NCI-H526 (cell line): ENCODE results near the gene EPS15.
"Not testable (repeated sequence)": the region's sequence is repeated elsewhere in the genome, so short reads cannot be mapped to it uniquely, and the experiment has no call there.

Source experiments
- DNase-seq, 2 experiments: peaks; one replicate each; lab custom pipeline; 2025; lab: John Stamatoyannopoulos, UW

Gene EPS15

DNA sequence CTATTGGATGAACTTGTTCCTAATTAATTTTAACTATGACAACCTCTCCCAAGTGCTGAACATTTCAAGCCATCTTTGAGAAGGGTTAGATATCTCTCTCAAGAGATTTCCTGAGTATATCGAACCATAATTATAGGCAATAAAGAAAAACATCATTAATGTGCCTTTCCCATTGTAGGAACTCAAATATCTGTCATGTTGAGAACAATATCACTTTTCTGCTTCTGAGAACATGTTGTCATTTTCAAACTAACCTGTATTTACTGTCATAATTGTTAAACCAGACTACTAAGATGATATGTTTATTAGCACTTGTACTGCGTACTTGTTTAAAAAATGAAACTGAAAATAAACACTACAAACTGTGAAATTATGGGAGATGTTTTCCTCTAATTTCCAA, 4.3 kb downstream of the EPS15 start:
- DNase-seq, result no peak

DNA sequence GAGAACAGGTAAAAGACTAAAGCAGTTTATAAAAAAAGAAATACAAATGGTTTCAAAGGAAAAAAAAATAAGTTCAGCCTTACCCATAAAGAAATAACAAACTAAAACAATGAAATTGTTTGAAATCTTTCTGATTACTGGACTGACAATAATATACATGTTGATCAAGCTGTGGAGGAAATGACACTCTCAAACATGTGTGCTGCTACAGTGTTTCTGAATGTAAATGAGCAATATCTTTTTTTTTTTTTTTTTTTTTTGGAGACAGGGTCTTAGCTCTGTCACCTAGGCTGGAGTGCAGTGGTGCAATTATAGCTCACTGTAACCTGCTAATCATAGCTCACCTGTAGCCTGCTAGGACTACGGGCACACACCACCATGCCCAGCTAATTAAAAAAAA, 6.5 kb downstream of the EPS15 start:
- no peak for DNase-seq

DNA sequence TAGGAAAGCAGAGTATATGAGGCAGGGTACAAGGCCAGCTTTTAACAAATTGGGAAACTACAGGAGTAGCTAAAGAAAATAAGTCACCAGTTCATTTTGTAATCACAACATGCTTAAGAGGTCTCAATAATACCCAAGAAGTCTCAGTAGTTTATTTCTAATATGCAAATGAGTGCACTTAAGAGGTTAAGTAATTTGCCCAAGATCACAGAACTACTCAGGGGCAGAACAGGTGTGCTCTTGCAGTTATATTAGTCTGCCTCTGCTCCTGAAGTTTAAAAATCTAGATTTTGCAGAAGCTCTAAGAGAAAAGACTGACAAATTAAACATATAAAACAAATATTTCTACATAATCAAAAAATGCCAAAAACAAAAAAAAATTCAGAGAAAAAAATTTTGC, 6.9 kb downstream of the EPS15 start:
- DNase-seq, result no peak

- DNase-seq, result no peak
Observed at GRCh38 chr1:51509773-51510172, 9.3 kb downstream of the EPS15 start.

DNA sequence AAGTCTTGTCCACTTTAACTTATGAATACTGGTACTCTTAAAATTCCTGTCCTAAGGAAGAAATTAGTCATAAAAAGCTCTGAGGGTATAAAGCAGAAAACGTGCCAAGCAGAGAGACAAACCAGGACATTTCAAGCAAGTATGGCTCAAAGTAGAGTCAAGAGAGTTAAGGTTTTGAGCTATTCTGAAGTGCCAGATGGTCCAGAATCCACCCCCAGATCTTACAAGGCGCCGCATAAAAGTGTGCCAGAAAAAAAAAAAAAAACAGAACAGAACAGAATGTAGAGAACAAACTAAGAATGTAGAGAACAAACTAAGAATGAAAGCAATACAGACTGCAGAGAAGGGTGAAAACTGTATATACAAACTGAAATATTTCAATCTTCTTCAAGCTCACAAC, 12.5 kb downstream of the EPS15 start:
- DNase-seq, result no peak

DNA sequence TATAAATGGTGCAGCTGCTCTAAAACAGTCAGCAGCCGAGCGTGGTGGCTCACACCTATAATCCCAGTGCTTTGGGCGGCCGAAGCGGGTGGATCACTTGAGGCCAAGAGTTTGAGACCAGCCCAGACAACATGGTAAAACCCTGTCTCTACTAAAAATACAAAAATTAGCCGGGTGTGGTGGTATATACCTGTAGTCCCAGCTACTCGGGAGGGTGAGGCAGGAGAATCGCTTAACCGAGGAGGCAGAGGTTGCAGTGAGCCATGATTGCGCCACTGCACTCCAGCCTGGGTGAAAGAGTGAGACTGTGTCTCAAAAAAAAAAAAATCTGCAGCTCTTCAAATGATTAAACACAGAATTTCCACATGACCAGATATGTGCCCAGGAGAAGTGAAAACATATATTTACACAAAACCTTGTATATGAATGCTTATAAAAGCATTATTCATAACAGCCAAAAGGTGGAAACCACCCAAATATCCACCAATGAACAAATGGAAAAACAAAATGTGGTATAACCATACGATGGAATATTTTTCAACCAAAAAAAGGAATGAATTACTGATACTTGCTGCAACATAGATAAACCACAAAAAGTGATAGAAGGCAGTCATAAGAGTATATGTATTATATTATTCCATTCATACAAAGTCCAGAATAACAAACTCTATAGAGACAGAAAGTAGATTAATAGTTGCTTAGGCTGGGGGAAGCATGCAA, 14.1 kb downstream of the EPS15 start:
- DNase-seq, result no peak

DNA sequence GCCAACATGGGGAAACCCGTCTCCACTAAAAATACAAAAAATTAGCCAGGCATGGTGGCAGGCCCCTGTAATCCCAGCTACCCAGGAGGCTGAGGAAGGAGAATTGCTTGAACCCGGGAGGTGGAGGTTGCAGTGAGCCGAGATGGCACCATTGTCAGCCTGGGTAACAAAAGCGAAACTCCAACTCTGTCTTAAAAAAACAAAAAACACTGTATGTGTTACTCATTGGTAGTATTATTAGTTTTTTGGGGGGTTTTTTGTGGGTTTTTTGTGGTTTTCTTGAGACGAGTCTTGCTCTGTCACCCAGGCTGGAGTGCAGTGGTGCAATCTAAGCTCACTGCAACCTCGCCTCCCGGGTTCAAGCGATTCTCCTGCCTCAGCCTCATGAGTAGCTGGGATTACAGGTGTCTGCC, 17.8 kb downstream of the EPS15 start:
- DNase-seq, result not testable (repeated sequence)

- no peak for DNase-seq
Observed at GRCh38 chr1:51499694-51500093, 19.4 kb downstream of the EPS15 start.

- no peak for DNase-seq
Observed at GRCh38 chr1:51498924-51499323, 20.1 kb downstream of the EPS15 start.

DNA sequence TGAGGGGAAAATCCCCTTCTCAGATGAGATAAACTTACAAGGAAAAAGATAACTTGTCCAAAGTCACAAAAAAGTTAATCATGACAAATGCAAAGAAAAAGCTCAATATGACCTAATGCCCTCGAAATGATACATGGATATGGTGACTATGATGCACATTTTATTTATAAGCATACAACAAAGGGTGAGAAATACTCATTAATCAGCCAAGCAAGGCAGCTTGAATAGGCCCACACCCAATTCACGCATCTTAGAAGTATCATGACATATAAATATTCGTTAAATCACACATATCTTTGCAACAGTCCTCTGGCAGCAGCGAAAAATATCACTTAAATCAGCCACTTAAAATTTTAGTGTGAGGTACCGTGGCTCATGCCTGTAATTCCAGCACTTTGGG, 21.7 kb downstream of the EPS15 start:
- no peak for DNase-seq

DNA sequence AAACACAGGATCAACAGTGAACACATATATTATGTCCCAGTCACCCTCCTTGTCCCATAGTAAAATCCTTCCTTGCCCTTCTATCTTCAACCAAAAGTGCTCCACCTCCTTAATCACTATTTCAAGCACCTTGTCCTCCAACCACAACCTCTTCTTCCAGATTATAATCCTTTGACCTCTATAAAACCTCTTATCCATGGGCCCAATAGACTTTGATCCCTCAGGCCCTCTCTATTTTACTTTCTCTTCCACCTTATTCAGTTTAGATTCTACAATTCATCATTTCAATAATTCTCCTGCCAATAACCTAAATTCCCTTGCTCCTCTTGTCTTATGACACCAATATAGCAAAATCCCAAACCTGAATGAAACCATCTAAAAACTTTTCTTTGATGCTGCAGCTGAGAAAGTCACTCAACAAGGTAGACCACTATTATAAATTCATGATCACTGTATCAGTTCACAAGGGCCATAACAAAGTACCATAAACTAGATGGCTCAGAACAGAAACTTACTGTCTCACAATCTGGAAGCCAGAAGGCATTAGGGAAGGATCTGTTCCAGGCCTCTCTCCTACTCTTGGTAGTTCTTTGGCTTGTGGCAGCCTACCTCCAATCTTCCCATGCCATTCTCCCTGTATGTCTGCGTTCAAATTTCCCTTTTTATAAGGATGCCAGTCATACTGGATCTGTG, 24.8 kb downstream of the EPS15 start:
- DNase-seq, result no peak

DNA sequence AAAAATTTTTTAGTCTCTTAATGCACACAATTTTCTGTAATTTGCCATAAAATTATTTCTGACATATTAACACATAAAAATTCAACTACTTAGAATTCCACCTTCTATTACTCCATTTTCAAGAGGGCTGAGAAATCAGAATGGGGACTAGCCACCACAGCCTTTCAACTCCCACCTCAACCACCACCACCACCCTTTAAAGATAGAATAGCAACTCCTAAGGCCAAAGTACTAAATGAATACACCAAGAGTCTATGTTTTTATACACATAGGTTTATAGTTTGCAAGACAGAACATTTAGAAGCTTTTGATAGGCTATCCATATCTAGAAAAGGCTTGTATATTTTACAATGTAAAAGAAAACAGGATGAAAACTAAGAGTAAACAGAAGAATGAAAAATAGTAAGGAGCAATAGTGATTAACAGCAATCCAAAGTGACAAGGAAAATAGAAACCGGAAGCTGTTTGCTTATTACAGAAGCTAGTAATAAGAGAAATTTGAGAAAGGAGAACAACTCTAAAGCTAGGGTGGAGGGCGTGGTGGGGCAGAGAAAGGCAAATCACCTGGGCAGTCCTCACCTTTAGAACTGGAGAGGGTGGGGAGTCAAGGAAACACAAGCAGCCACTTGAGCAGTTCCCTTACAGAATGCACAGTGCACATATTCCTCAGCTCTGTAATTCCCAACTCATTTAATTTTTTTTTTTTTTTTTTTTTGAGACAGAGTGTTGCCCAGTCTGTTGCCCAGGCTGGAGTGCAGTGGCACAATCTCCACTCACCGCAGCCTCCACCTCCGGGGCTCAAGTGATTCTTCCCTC, 27.7 kb downstream of the EPS15 start:
- DNase-seq, result peak; percentile 13 to 60

DNA sequence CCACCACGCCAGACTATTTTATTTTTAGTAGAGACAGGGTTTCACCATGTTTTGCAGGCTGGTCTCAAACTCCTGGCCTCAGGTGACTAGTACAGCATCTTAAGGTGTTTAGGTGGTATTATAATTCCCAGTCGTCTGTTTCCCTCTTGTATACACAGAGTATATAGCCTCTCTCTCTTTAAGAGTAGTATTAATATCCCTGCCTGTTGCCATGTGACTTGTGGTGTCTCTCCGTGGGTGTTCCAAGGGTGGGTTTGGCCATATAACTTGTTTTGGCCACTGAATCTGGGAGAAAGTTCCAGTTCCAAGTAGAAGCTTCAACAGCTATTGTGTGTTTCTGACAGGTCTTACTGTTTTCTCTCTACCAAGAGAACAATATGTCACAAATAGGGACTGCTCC, 29.6 kb downstream of the EPS15 start:
- DNase-seq, result no peak

- no peak for DNase-seq
Observed at GRCh38 chr1:51488372-51489050, 30.6 kb downstream of the EPS15 start.

DNA sequence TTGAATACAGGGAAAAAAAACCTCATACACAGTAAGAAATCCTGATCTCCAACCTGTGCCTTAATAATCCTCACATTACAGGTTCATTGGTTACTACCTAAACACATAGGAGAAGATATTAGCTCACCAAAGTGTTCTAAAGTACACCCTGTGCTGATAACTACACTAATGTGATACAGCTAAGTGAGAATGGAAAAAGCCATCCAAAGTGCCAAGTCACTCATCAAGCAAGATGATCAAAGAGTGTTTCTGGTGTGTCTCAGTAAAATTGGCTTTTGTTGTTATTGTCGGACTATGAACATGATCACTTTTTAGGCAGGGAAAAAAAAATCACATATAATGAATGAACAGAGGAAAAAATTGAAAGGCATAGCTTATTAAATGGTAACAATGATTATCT, 31.4 kb downstream of the EPS15 start:
- DNase-seq, result no peak

DNA sequence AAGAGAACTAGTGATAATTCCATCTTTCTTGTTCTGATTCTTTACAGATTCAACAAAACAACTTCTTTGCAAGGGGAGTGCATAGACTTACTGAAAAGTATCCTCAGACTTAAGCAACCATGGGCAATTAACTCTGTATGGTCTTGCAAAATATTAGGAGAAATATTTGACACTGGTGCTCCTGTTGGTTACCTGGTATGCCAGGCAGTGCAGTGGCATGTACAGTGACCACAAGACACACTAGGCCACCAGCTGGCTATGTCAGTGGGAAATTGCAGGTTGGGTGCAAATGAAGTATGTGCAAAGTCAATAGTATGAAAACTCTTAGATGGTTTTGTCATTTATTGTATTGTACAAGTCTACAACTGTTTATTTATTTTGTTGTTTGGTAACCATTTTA, 34.5 kb downstream of the EPS15 start:
- no peak for DNase-seq

- no peak for DNase-seq
Observed at GRCh38 chr1:51482881-51483280, 36.2 kb downstream of the EPS15 start.

DNA sequence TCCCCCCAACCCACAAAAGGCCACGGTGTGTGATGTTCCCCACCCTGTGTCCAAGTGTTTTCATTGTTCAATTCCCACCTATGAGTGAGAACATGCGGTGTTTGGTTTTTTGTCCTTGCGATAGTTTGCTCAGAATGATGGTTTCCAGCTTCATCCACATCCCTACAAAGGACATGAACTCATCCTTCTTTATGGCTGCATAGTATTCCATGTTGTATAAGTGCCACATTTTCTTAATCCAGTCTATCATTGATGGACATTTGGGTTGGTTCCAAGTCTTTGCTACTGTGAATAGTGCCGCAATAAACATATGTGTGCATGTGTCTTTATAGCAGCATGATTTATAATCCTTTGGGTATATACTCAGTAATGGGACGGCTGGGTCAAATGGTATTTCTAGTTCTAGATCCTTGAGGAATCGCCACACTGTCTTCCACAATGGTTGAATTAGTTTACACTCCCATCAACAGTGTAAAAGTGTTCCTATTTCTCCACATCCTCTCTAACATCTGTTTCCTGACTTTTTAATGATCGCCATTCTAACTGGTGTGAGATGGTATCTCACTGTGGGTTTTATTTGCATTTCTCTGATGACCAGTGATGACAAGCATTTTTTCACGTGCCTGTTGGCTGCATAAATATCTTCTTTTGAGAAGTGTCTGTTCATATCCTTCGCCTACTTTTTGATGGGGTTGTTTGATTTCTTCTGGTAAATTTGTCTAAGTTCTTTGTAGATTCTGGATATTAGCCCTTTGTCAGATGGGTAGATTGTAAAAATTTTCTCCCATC, 44.0 kb downstream of the EPS15 start:
- DNase-seq, result peak in 1 of 2 experiments; percentile 14

- DNase-seq, result no peak
Observed at GRCh38 chr1:51473331-51474115, 45.5 kb downstream of the EPS15 start.

DNA sequence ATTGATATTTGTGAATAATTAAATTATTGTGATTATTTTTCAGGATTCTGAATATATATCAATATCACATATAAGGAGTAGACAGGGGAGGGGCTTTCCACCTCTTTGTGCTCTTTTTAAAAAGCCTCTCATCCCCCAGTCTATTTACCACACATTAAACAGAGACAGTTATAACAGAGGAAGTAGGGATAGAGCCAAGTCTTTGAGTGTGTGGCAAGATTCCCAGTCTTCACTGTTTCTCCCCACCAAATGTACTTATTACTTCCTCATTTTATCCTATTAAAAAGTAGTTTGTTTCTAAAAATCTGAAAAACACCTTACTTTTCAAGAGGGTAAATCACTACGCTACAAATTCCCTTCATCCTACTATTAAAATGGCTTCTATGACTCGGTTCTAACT, 46.7 kb downstream of the EPS15 start:
- no peak for DNase-seq

DNA sequence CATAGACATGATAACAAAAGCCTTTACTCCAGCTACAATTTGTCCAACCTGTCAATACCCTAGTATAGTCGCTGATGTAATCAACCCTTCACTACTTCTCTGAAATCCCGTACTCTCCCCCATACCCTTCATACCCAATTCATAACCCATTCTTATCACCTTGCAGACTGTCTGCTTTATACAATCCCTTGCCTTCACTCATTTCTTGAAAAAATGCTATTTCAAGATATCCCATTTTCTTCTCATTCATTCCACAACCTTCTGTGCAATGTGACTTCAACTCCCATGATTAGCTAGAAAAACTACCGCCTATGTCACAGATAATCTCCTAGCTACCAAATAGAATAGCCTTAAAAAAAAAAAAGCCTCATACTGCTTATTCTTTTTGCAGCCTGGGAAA, 49.5 kb downstream of the EPS15 start:
- DNase-seq, result no peak
